Testis (tissue), 2 donors: ENCODE data around the gene FOXC1.

Experiments
- CTCF ChIP-seq, 3 experiments: fragments of 450-650 bp in 2 of 3; fragments of 200-600 bp in 1 of 3; sonication (generic) in 1 of 3; IDR thresholded peaks; one replicate each; pipeline ENCODE4 v1.5.1; 2016 to 2019; ENCODE audit warnings: antibody characterized with exemption in 3 of 3, mild to moderate bottlenecking in 2 of 3, moderate library complexity in 1 of 3
- POLR2A ChIP-seq: fragments of 450-650 bp; IDR thresholded peaks from one replicate; pipeline ENCODE4 v1.6.1; 2017; ENCODE audit warnings: antibody characterized with exemption, mild to moderate bottlenecking, moderate library complexity

- TF ChIP-seq CTCF (IDR thresholded peaks at IDR 0.05) (no peak), POLR2A (no peak)
These were observed 12.6 kb downstream of the FOXC1 start for GRCh38 chr6:1622220-1622850.
